NCI-H1694 treated with DMSO at 0.1 percent for 48 hours (cell line): ENCODE data around the gene PLXND1.

ENCODE experiments used
- DNase-seq: peaks from one replicate; lab custom pipeline; 2025; lab: John Stamatoyannopoulos, UW

Gene PLXND1

DNA sequence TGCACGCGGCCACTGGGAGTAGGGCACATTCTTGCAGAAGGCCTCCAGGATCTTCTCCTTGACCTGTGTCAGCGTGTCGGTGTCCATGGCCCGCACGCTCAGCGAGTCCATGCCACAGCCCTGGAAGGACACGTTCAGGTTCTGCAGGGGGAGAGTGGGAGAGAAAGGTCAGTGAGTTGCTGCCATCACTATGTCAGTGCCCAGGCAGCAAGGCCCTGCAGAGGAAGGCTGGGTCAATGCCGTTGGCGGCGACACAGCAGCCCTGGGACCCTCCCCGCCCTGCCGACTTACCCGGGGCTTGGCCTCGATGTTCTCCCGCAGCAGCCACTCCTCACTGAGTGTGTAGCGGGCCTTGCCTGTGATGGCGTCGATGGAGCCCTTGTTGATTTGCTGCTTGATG lies 43.7 kb downstream of the PLXND1 start:
- no peak for DNase-seq

- DNase-seq = no peak
These were observed 44.7 kb downstream of the PLXND1 start for GRCh38 chr3:129561619-129562248.

GRCh38 chr3:129560911-129561594 lies 45.4 kb downstream of the PLXND1 start:
- no peak for DNase-seq

- no peak for DNase-seq
These were observed 46.1 kb downstream of the PLXND1 start for GRCh38 chr3:129560269-129560787.

GRCh38 chr3:129559565-129560079 lies 46.9 kb downstream of the PLXND1 start:
- no peak for DNase-seq

GRCh38 chr3:129558772-129559564 lies 47.5 kb downstream of the PLXND1 start:
- no peak for DNase-seq

GRCh38 chr3:129558081-129558771 lies 48.2 kb downstream of the PLXND1 start:
- no peak for DNase-seq

DNA sequence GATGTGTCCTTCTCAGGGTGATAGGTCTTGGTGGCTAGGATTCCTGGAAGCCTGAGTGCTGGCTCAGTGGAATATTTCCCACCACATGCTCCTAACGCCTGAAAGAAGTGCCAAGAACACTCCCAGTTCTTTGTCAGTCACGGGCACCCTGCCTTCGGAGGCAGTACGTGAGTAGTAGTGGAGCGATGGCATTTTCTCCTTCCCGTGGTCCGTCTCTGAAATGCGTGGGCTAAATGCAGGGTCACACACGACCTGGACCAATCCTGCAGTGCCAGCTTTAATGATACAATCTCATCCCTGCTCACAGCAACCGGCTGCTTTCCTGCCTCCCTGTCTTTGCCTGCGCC lies 49.0 kb downstream of the PLXND1 start:
- no peak for DNase-seq

DNA sequence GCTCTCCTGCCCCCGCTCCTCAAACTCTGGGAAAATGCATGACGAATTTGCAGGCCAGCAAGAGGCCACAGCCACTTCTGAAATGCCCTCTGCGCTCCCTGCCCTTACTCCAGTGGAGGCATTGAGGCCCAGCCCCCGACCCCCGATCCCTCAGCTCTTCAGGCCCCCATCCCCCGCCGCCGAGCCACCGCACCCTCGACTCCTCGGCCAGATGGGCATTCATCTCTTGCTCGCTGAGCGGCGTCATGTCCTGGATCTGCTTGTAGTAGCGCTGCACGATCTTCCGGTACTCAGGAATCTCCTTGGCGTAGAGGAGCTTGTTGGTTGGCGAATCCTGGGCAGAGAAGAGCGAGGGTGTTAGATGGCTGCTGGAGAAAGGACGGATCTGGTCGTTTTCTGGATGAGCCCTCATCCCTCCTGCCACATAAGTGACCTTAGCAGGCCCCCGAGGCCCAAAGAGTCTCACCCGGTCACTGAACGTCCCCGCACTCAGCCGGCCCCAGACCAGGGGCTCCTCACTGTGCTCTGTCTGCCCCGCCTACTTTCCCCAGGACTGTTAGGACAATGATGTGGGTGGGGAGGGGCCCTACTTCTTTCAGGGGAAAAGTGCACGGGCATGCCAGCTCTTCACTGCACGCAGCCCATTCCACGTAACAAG lies 49.5 kb downstream of the PLXND1 start:
- no peak for DNase-seq

DNA sequence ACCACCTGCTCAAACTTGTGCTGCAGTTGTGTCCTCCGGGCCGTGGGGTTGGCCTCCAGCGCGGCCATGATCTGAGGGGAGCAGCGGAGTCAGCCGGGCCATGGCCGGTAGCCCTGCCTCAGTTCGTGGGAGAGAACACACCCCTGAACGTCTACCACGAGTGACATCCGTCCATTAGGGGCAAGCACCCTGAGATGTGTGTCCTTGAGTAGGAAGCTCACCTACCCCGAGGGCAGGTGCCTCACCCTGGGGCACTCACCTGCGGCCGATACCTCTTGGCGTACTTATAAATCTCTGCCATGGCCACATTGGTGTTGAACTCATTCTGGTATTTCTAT lies 50.1 kb downstream of the PLXND1 start:
- DNase-seq = no peak

GRCh38 chr3:129555616-129556357 lies 50.7 kb downstream of the PLXND1 start:
- DNase-seq = no peak

- no peak for DNase-seq
These were observed 51.3 kb downstream of the PLXND1 start for GRCh38 chr3:129555153-129555550.

- DNase-seq = peak; percentile 35
These were observed 51.9 kb downstream of the PLXND1 start for GRCh38 chr3:129554356-129555152.

DNA sequence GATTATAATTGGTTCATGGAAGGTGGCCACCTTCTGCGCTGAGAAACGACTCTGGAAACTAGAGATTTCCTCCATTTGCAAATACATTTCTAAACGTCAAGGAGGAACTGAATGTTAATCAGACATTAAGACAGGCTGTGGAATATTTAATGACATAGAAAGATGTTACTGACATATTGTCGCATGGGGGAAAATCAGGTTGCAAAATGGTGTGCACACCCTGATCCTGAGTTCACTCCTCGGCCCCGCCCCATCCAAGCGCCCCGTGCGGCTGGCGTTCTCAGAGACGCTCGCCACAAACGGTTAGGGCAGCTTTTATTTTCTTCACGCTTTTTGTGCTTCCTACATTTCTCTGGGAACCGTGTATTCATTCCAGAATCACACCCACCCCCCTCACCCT lies 52.8 kb downstream of the PLXND1 start:
- DNase-seq = no peak

- DNase-seq = peak; percentile 16
These were observed 53.3 kb downstream of the PLXND1 start for GRCh38 chr3:129553171-129553570.

DNA sequence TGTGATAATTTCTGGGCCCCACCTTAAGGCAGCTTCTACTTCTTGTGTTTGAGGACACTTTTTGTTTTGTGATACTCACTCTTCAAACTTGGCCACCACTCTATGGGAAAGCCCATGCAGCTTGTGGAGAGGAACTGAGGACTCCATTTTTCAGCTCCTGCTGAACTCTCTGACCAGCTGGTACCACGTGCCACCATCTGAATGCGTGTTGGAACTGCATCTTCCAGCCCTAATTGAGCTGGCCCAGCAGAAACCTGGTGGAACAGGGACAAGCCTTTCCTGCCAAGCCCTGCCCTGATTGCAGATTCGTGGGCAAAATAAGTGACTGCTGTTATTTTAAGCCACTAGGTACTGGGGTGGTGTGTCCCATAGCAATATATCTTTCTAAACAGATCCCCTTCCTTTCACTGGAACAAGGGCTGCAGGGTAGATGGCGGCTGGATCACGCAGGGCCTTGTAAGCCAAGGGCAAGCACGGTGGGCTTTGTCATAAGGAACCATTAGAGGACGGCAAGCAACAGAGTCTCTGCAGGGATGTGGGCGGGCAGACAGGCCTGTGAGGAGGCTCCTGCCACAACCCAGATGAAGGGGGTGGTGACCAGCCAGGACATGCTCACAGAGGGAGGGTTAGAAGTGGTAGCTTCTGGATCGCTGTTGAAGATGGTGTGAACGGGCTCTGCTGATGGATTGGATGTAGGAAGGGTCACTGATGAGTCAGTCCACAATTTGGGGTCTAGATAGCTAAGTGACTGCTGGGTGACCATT lies 54.0 kb downstream of the PLXND1 start:
- peak; percentile 34 for DNase-seq

GRCh38 chr3:129549805-129550204 lies 56.7 kb downstream of the PLXND1 start:
- no peak for DNase-seq

- no peak for DNase-seq
These were observed 57.3 kb downstream of the PLXND1 start for GRCh38 chr3:129549006-129549800.
